ENCODE measurements around the gene GRIK3.

GRIK3 gene

DNA sequence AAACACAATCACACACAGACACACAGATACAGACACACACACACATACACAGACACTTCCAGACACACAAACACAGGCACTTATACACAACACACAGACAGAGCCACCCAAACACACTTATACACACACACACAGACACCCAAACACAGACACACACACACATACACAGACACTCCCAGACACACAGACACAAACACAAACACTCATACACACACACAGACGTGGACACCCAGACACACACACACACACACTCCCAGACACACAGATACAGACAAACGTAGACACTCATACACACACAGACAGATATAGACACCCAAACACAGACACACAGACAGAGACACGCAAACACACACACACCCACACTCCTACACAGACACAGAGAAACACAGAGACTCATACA, 272.1 kb downstream of the GRIK3 start:
- TF ChIP-seq, protein P1, sequence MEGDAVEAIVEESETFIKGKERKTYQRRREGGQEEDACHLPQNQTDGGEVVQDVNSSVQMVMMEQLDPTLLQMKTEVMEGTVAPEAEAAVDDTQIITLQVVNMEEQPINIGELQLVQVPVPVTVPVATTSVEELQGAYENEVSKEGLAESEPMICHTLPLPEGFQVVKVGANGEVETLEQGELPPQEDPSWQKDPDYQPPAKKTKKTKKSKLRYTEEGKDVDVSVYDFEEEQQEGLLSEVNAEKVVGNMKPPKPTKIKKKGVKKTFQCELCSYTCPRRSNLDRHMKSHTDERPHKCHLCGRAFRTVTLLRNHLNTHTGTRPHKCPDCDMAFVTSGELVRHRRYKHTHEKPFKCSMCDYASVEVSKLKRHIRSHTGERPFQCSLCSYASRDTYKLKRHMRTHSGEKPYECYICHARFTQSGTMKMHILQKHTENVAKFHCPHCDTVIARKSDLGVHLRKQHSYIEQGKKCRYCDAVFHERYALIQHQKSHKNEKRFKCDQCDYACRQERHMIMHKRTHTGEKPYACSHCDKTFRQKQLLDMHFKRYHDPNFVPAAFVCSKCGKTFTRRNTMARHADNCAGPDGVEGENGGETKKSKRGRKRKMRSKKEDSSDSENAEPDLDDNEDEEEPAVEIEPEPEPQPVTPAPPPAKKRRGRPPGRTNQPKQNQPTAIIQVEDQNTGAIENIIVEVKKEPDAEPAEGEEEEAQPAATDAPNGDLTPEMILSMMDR (IDR thresholded peaks at IDR 0.05; ENCODE audit: extremely low read depth, missing control alignments) = no peak
- no peak for DNase-seq (ENCODE audit: low spot score)

DNA sequence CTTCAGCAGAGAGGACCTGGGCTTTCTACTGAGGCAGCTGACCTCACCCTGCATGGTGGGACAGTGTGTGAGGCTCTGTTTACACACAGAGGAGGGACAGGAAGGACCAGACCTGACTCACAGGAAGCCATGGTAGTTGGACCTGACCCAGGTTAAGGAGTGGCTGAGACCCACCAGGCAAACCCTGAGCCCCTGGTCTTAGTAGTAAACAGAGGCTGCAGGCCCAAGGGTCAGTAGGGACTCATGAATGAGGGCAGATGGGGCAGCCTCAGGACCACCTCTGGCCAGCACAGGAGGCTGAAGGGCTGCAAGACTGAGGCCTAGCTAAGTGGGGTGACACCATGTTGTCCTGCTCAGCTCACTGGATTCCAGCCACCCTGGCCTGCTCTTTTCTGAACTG, 273.2 kb downstream of the GRIK3 start:
- TF ChIP-seq, protein P1 (IDR thresholded peaks at IDR 0.05; ENCODE audit: extremely low read depth, missing control alignments) = no peak

DNA sequence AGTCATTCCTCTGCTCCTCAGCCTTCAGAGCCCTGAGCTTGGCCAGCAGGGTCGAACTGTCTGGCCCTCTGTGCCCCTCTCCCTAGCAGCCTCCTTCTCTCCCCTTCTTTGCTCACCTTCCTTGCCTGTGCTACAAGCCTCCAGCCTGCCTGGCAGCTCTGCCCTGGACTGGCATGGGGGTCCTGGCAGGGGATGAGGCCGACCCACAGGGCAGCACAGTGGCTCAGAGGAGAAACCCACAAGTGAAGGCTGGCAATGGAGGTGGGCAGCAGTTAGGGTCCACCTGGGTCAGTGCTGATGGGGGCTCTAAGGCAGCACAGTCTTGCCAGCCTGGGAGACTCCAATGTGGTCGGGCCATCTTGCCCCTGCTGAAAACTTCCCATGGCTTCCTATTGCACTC, 274.2 kb downstream of the GRIK3 start:
- DNase-seq (ENCODE audit: low spot score) = no peak
- TF ChIP-seq, protein P1 (IDR thresholded peaks at IDR 0.05; ENCODE audit: extremely low read depth, missing control alignments) = no peak

More for the DNA sequence above, 273.2 kb downstream of the GRIK3 start:
- DNase-seq (ENCODE audit: low spot score) = no peak

DNA sequence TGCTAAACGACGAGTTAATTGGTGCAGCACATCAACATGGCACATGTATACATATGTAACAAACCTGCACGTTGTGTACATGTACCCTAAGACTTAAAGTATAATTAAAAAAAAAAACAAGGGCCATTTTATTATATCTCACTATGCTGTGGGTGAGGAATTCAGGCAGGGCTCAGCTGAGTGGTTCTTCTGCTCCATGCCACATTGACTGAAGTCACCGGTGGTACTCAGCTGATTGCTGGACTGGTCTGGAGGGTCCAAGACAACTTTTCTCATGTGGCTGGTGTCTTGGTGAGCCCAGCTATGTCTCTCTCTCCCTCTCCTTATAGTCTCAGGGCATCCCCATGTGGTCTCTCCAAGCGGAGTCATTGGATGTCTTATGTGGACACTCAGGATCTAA, 275.0 kb downstream of the GRIK3 start:
- TF ChIP-seq, protein P1 (IDR thresholded peaks at IDR 0.05; ENCODE audit: extremely low read depth, missing control alignments) = no peak
- no peak for DNase-seq (ENCODE audit: low spot score)

DNA sequence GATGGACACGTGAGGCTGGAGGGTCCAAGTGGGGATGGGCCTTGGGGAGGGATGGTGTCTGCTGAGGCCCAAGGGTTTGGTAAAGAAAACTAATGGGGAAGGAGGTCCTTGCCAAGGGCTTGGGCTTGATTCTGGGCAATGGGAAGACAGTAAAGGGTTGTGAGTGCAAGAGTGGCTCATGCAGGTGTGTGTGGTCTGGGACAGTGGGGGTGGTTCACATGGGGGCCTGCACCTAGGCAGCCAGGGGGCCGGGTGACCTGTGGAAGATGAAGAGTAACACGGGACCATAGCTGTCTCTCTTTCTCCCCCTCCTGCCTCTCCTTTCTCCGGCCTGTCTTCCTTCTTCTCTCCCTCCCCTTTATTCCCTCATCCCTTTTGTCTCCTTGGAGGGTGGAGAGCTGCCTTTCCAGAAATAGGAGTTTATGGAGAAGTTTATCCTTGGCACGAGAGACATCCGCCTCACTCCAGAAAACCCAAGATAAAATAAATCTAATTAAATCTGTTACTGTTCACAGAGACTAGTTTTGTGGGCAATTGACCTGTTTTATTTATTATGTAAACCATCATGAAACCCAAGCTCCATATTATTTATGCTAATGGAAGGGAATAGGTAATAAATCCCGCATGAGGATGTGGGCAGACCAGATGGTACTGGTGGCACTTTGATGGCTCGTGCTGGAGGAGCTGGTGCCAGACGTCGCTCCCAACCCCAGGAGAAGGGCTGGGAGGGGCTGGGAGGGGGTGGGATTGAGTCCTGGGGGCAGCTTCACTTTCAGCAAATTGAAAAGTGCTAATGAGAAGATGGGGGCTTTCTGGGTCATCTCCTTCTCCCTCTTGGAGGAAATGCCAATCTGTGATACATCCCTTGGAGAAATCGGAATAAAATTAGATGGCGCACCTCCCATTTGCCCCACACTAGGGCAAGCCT, 278.7 kb downstream of the GRIK3 start:
- DNase-seq (ENCODE audit: low spot score) = no peak
- TF ChIP-seq, protein P1 (IDR thresholded peaks at IDR 0.05; ENCODE audit: extremely low read depth, missing control alignments) = no peak

GRCh38 chr1:36754366-36754765, 279.9 kb downstream of the GRIK3 start:
- DNase-seq (ENCODE audit: low spot score) = no peak
- TF ChIP-seq, protein P1 (IDR thresholded peaks at IDR 0.05; ENCODE audit: extremely low read depth, missing control alignments) = no peak

DNA sequence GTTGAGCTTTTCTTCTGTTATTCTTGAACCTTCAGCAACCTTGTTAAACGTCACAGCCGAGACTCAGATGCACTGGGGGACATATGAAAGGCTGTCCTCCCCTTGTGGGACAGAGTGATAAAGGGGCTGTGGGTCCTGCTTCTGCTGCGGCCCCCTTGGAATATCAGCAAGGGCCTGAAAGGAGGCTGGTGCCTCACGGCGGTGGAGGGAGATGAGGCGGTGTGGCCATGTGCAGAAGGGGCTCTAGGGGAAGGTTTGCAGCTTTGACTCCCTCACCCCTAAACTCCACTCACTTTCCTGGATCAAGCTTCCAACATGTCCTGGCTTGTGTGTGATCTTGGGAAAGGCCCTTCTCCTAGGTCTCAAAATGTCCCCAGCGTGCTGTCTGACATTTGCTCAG, 280.9 kb downstream of the GRIK3 start:
- DNase-seq (ENCODE audit: low spot score) = no peak
- TF ChIP-seq, protein P1 (IDR thresholded peaks at IDR 0.05; ENCODE audit: extremely low read depth, missing control alignments) = no peak
